Activated CD8-positive, alpha-beta T cell treated with anti-CD3 and anti-CD28 coated beads, Interleukin-2, amount 10 ng/mL, durations not matched to agents 7 days and 5 days (primary cell): Measurements from ENCODE around the gene DLL4. TPM values are rescaled to one million over a fixed set of nuclear protein-coding genes. Genes with fewer than 3 reads are reported as not detected.

Experiments used
- ATAC-seq: fragments of 150-1000 bp; cut with Tn5 transposase; one replicate; pipeline ENCODE4 v1.10.0; 2021; ENCODE audit warnings: moderate library complexity
- CTCF ChIA-PET: fragments of 350-600 bp; sonication (Branson Sonifier 250); formaldehyde crosslinking; loops from one replicate; lab custom pipeline; 2021; ENCODE audit warnings: antibody characterized with exemption; lab: Charles Lee
- POLR2A ChIA-PET: fragments of 350-600 bp; sonication (Branson Sonifier 250); formaldehyde crosslinking; loops from one replicate; lab custom pipeline; 2021; ENCODE audit warnings: antibody characterized with exemption; lab: Charles Lee
- DNase-seq: peaks from one replicate; pipeline ENCODE4 v3.0.0-alpha.2; 2020
- H3K27ac Mint-ChIP-seq: one replicate; pipeline ENCODE4 v1.8.0; 2021; ENCODE audit warnings: mild to moderate bottlenecking, mixed read lengths
- H3K27me3 Mint-ChIP-seq: one replicate; pipeline ENCODE4 v1.8.0; 2021; ENCODE audit warnings: low read depth, mixed read lengths
- H3K36me3 Mint-ChIP-seq: one replicate; pipeline ENCODE4 v1.8.0; 2021; ENCODE audit warnings: low read depth, mixed read lengths
- H3K4me1 Mint-ChIP-seq: one replicate; pipeline ENCODE4 v1.8.0; 2021; ENCODE audit warnings: low read depth, mixed read lengths
- H3K4me3 Mint-ChIP-seq: one replicate; pipeline ENCODE4 v1.8.0; 2021; ENCODE audit warnings: mild to moderate bottlenecking, mixed read lengths
- H3K9me3 Mint-ChIP-seq: one replicate; pipeline ENCODE4 v1.8.0; 2022; ENCODE audit warnings: mixed read lengths; ENCODE audit not compliant: insufficient read depth
- total RNA-seq, 2 experiments: library from RNA; stranded (reverse); gene quantifications; one replicate each; pipeline ENCODE4 v1.2.3, GENCODE V29; 2021

DLL4 gene
- total RNA-seq, 2 experiments from 2014 or later: not detected

DNA sequence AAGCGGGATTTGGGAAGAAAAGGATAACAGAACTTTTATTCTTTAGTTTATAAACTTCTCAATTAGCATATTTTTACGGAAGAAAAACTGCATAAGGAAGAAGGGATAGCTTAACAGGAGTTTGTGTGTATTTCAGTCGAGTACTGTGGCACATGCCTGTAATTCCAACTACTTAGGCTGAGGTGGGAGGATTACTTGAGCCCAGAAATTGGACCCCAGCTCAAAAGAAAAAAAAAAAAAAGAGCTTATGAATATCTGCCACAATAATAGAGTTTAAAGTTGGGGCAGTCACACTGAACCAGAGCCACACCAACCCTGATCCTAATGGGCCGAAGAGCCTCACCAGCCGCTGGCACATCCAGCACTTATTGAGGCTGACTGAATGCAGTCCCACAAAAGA is 55.3 kb downstream of the DLL4 start:
- Mint-ChIP-seq H3K36me3 (peaks cover 59% of the 10 kb centered on the region), H3K9me3 (no peaks in the 10 kb centered on the region), H3K4me3 (no peak overlapping the region), H3K4me1 (no peaks in the 10 kb centered on the region), H3K27me3 (no peaks in the 10 kb centered on the region), H3K27ac (no peak overlapping the region)
- POLR2A ChIA-PET: no interaction called here
- CTCF ChIA-PET: interaction anchor here (2.0 kb wide), 1 partner anchor 43 kb away, joined by 7 read pairs; no protein-coding TSS in a partner anchor
- ATAC-seq (no peak), DNase-seq (no peak)

GRCh38 chr15:40984964-40985363 is 55.8 kb downstream of the DLL4 start:
- ChIA-PET CTCF (no interaction called here), POLR2A (no interaction called here)
- no peak overlapping the region for H3K4me3 Mint-ChIP-seq
- peaks cover 58% of the 10 kb centered on the region for H3K36me3 Mint-ChIP-seq
- H3K27me3 Mint-ChIP-seq: no peaks in the 10 kb centered on the region
- H3K4me1 Mint-ChIP-seq: no peaks in the 10 kb centered on the region
- DNase-seq (no peak), ATAC-seq (no peak)
- no peak overlapping the region for H3K27ac Mint-ChIP-seq
- no peaks in the 10 kb centered on the region for H3K9me3 Mint-ChIP-seq

- Mint-ChIP-seq H3K4me1 (no peaks in the 10 kb centered on the region), H3K36me3 (peaks cover 57% of the 10 kb centered on the region), H3K27me3 (no peaks in the 10 kb centered on the region), H3K9me3 (no peaks in the 10 kb centered on the region), H3K27ac (no peak overlapping the region), H3K4me3 (no peak overlapping the region)
- ATAC-seq: no peak
- no peak for DNase-seq
- ChIA-PET POLR2A (no interaction called here), CTCF (no interaction called here)
These were observed 56.6 kb downstream of the DLL4 start for GRCh38 chr15:40985541-40986330.

DNA sequence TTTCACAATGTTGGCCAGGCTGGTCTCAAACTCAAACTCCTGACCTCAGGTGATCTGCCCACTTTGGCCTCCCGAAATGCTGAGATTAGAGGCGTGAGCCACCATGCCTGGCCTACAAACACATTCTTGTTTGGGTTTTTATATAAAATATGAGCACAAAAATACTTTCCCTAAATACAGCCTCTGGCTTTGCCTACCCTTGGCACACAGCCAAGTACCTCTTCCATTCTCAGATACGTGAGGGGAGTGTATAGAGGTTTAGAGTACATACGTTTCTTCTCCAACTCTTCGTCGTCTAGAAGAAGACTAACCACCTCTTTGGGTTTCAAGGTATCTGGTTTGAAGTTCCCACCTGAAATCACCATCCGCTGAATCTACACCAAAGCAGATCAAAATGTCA is 57.7 kb downstream of the DLL4 start:
- H3K27ac Mint-ChIP-seq: no peak overlapping the region
- no peaks in the 10 kb centered on the region for H3K9me3 Mint-ChIP-seq
- H3K4me3 Mint-ChIP-seq: no peak overlapping the region
- H3K27me3 Mint-ChIP-seq: no peaks in the 10 kb centered on the region
- DNase-seq: no peak
- H3K36me3 Mint-ChIP-seq: peaks cover 55% of the 10 kb centered on the region
- POLR2A ChIA-PET: interaction anchor here (0.7 kb wide), 1 partner anchor 45 kb away, joined by 3 read pairs; no protein-coding TSS in a partner anchor
- ATAC-seq: no peak
- CTCF ChIA-PET: interaction anchor here (1.1 kb wide), 1 partner anchor 32 kb away, joined by 3 read pairs; no protein-coding TSS in a partner anchor
- H3K4me1 Mint-ChIP-seq: no peaks in the 10 kb centered on the region

- ChIA-PET POLR2A (no interaction called here), CTCF (no interaction called here)
- no peaks in the 10 kb centered on the region for H3K9me3 Mint-ChIP-seq
- no peaks in the 10 kb centered on the region for H3K27me3 Mint-ChIP-seq
- H3K27ac Mint-ChIP-seq: no peak overlapping the region
- DNase-seq: no peak
- no peaks in the 10 kb centered on the region for H3K4me1 Mint-ChIP-seq
- ATAC-seq: no peak
- H3K36me3 Mint-ChIP-seq: peaks cover 47% of the 10 kb centered on the region
- no peak overlapping the region for H3K4me3 Mint-ChIP-seq
These were observed 59.0 kb downstream of the DLL4 start for GRCh38 chr15:40988156-40988555.

Other genes starting within 250 kb of the DLL4 start
- 10 to 100 TPM; 82.7 to 87.3 TPM for gene RAD51, start 234.2 kb upstream of the DLL4 start, total RNA-seq
- 10 to 100 TPM; 34.0 to 35.1 TPM for gene RMDN3, start 174.1 kb upstream of the DLL4 start, total RNA-seq
- 10 to 100 TPM; 50.6 to 50.8 TPM for gene GCHFR, start 165.3 kb upstream of the DLL4 start, total RNA-seq
- 1 to 10 TPM; 1.1 to 1.2 TPM for gene C15orf62, start 159.4 kb upstream of the DLL4 start, total RNA-seq
- gene ZFYVE19, start 122.3 kb upstream of the DLL4 start, total RNA-seq: 10 to 100 TPM; 29.4 to 35.6 TPM
- gene DNAJC17, start 121.9 kb upstream of the DLL4 start, total RNA-seq: 10 to 100 TPM; 42.9 to 47.2 TPM
- gene PPP1R14D, start 100.6 kb upstream of the DLL4 start, total RNA-seq: not detected
- 1 to 10 TPM; 3.1 to 4.3 TPM for gene SPINT1, start 85.3 kb upstream of the DLL4 start, total RNA-seq
- not detected for gene RHOV, start 55.1 kb upstream of the DLL4 start, total RNA-seq
- gene VPS18, start 34.9 kb upstream of the DLL4 start, total RNA-seq: 10 to 100 TPM; 17.8 to 18.4 TPM
- 1 to 10 TPM; 8.3 to 8.9 TPM for gene CHAC1, start 24.1 kb downstream of the DLL4 start, total RNA-seq
- gene INO80, start 186.9 kb downstream of the DLL4 start, total RNA-seq: 10 to 100 TPM; 23.8 to 28.1 TPM